Measurements from ENCODE around the gene TMEM184B.

Gene TMEM184B

GRCh38 chr22:38205261-38206128, 67.3 kb downstream of the TMEM184B start:
- no peak for DNase-seq (ENCODE audit: low read depth in 2 of 2)

- DNase-seq (ENCODE audit: low read depth in 2 of 2): no peak
These were observed 68.0 kb downstream of the TMEM184B start for GRCh38 chr22:38204784-38205183.

- no peak for DNase-seq (ENCODE audit: low read depth in 2 of 2)
These were observed 68.8 kb downstream of the TMEM184B start for GRCh38 chr22:38203855-38204514.

GRCh38 chr22:38203090-38203810, 69.6 kb downstream of the TMEM184B start:
- no peak for DNase-seq (ENCODE audit: low read depth in 2 of 2)

GRCh38 chr22:38202437-38203089, 70.2 kb downstream of the TMEM184B start:
- DNase-seq (ENCODE audit: low read depth in 2 of 2): peak; percentile 27 to 48

GRCh38 chr22:38201711-38202436, 70.9 kb downstream of the TMEM184B start, which contains the start of gene MAFF:
Gene MAFF, plus strand, starts transcription at chr22:38201994. Its CDS starts 11,860 bp downstream, at chr22:38213854.
- DNase-seq (ENCODE audit: low read depth in 2 of 2): peak; percentile 89 to 92

GRCh38 chr22:38201371-38201710, 71.5 kb downstream of the TMEM184B start:
- DNase-seq (ENCODE audit: low read depth in 2 of 2): no peak

GRCh38 chr22:38199826-38200559, 72.8 kb downstream of the TMEM184B start:
- DNase-seq (ENCODE audit: low read depth in 2 of 2): no peak

- DNase-seq (ENCODE audit: low read depth in 2 of 2): no peak
These were observed 75.9 kb downstream of the TMEM184B start for GRCh38 chr22:38196791-38197419.

- DNase-seq (ENCODE audit: low read depth in 2 of 2): no peak
These were observed 79.2 kb downstream of the TMEM184B start for GRCh38 chr22:38193580-38193979.

- no peak for DNase-seq (ENCODE audit: low read depth in 2 of 2)
These were observed 80.3 kb downstream of the TMEM184B start for GRCh38 chr22:38192475-38192863.

- DNase-seq (ENCODE audit: low read depth in 2 of 2): no peak
These were observed 80.9 kb downstream of the TMEM184B start for GRCh38 chr22:38191731-38192474.

- no peak for DNase-seq (ENCODE audit: low read depth in 2 of 2)
These were observed 81.8 kb downstream of the TMEM184B start for GRCh38 chr22:38191055-38191454.

- no peak for DNase-seq (ENCODE audit: low read depth in 2 of 2)
These were observed 82.2 kb downstream of the TMEM184B start for GRCh38 chr22:38190581-38190980.

GRCh38 chr22:38189104-38189503, 83.7 kb downstream of the TMEM184B start:
- no peak for DNase-seq (ENCODE audit: low read depth in 2 of 2)

GRCh38 chr22:38187413-38188212, 85.2 kb downstream of the TMEM184B start:
- DNase-seq (ENCODE audit: low read depth in 2 of 2): no peak

GRCh38 chr22:38186429-38186828, 86.4 kb downstream of the TMEM184B start:
- no peak for DNase-seq (ENCODE audit: low read depth in 2 of 2)

- no peak for DNase-seq (ENCODE audit: low read depth in 2 of 2)
These were observed 88.0 kb downstream of the TMEM184B start for GRCh38 chr22:38184788-38185187.
